H9 (cell line): ENCODE measurements around the gene PLA2G5. TPM values are rescaled to one million over a fixed set of nuclear protein-coding genes. Genes with fewer than 3 reads are reported as not detected.

ENCODE experiments used
- DNase-seq: peaks from one replicate; pipeline ENCODE4 v3.0.0-alpha.2; 2017
- H2AFZ ChIP-seq: one replicate; pipeline ENCODE4 v1.6.1; 2013; ENCODE audit warnings: mild to moderate bottlenecking, low read length, control low read depth, moderate library complexity
- H2AK5ac ChIP-seq: 2 replicates; pipeline ENCODE4 v1.6.1; 2013; ENCODE audit warnings: low read length, control low read depth, mixed read lengths; ENCODE audit not compliant: insufficient read length
- H2BK120ac ChIP-seq: one replicate; pipeline ENCODE4 v1.6.1; 2013; ENCODE audit warnings: low read depth, mild to moderate bottlenecking, low read length, control low read depth, inconsistent platforms; ENCODE audit not compliant: poor library complexity, severe bottlenecking
- H2BK12ac ChIP-seq: 2 replicates; pipeline ENCODE4 v1.6.1; 2013; ENCODE audit warnings: low read length, control low read depth, mixed read lengths, low read depth; ENCODE audit not compliant: insufficient read length
- H2BK15ac ChIP-seq: 2 replicates; pipeline ENCODE4 v1.6.1; 2013; ENCODE audit warnings: low read depth, low read length, control low read depth
- H2BK20ac ChIP-seq: one replicate; pipeline ENCODE4 v1.6.1; 2013; ENCODE audit warnings: low read depth, mild to moderate bottlenecking, low read length, control low read depth, inconsistent platforms; ENCODE audit not compliant: poor library complexity, severe bottlenecking
- H2BK5ac ChIP-seq: 2 replicates; pipeline ENCODE4 v1.6.1; 2013; ENCODE audit warnings: low read length, control low read depth, mixed read lengths; ENCODE audit not compliant: insufficient read length
- H3K14ac ChIP-seq: 2 replicates; pipeline ENCODE4 v1.6.1; 2013; ENCODE audit warnings: low read length, control low read depth; ENCODE audit not compliant: insufficient read depth
- H3K18ac ChIP-seq: 2 replicates; pipeline ENCODE4 v1.6.1; 2013; ENCODE audit warnings: low read depth, mild to moderate bottlenecking, mixed read lengths, low read length, control low read depth; ENCODE audit not compliant: insufficient read length
- H3K23ac ChIP-seq: 2 replicates; pipeline ENCODE4 v1.6.1; 2013; ENCODE audit warnings: low read length, control low read depth, mixed read lengths, low read depth; ENCODE audit not compliant: insufficient read length
- H3K23me2 ChIP-seq: 2 replicates; pipeline ENCODE4 v1.6.1; 2013; ENCODE audit warnings: low read depth, mild to moderate bottlenecking, mixed read lengths, low read length, control low read depth; ENCODE audit not compliant: insufficient read length, poor library complexity, severe bottlenecking
- H3K27ac ChIP-seq: 2 replicates; pipeline ENCODE4 v1.5.1; 2013; ENCODE audit warnings: low read length, control low read depth, mixed read lengths, low read depth; ENCODE audit not compliant: insufficient read length
- H3K27me3 ChIP-seq: 2 replicates; pipeline ENCODE4 v1.6.1; 2013; ENCODE audit warnings: low read length, control low read depth, inconsistent platforms; ENCODE audit not compliant: insufficient read depth
- H3K4ac ChIP-seq: 2 replicates; pipeline ENCODE4 v1.6.1; 2013; ENCODE audit warnings: low read depth, mild to moderate bottlenecking, control low read depth, inconsistent platforms, low read length, moderate library complexity
- H3K4me1 ChIP-seq: 2 replicates; pipeline ENCODE4 v1.6.1; 2013; ENCODE audit warnings: low read length, control low read depth, inconsistent platforms; ENCODE audit not compliant: insufficient read depth
- H3K4me2 ChIP-seq: 2 replicates; pipeline ENCODE4 v1.6.1; 2013; ENCODE audit warnings: low read length, control low read depth, mixed read lengths; ENCODE audit not compliant: insufficient read length, insufficient read depth
- H3K56ac ChIP-seq: 2 replicates; pipeline ENCODE4 v1.6.1; 2013; ENCODE audit warnings: low read depth, mild to moderate bottlenecking, mixed read lengths, low read length, control low read depth; ENCODE audit not compliant: insufficient read length
- H3K79me1 ChIP-seq: 2 replicates; pipeline ENCODE4 v1.6.1; 2013; ENCODE audit warnings: low read depth, mild to moderate bottlenecking, moderate library complexity, low read length, control low read depth, inconsistent platforms; ENCODE audit not compliant: insufficient read depth, poor library complexity, severe bottlenecking
- H3K79me2 ChIP-seq: 2 replicates; pipeline ENCODE4 v1.6.1; 2013; ENCODE audit warnings: low read length, control low read depth, inconsistent platforms; ENCODE audit not compliant: insufficient read depth
- H3K9ac ChIP-seq: 2 replicates; pipeline ENCODE4 v1.6.1; 2013; ENCODE audit warnings: low read length, control low read depth, mixed read lengths; ENCODE audit not compliant: insufficient read length; ENCODE audit errors: extremely low read depth
- H3K9me3 ChIP-seq: one replicate; pipeline ENCODE4 v1.6.1; 2013; ENCODE audit warnings: low read depth, low read length, inconsistent platforms; ENCODE audit not compliant: control insufficient read depth
- H3T11ph ChIP-seq: one replicate; pipeline ENCODE4 v1.6.1; 2013; ENCODE audit warnings: mild to moderate bottlenecking, low read length, control low read depth, inconsistent platforms
- H4K20me1 ChIP-seq: one replicate; pipeline ENCODE4 v1.6.1; 2013; ENCODE audit not compliant: control insufficient read depth, insufficient read length, insufficient read depth
- H4K5ac ChIP-seq: 2 replicates; pipeline ENCODE4 v1.6.1; 2013; ENCODE audit warnings: low read depth, mild to moderate bottlenecking, mixed read lengths, low read length, control low read depth; ENCODE audit not compliant: insufficient read length
- H4K8ac ChIP-seq: replicated peaks from 2 replicates; pipeline ENCODE4 v1.6.1; 2013; ENCODE audit warnings: low read length, control low read depth, mixed read lengths, low read depth; ENCODE audit not compliant: insufficient read length
- H4K91ac ChIP-seq: 2 replicates; pipeline ENCODE4 v1.6.1; 2013; ENCODE audit warnings: low read depth, mild to moderate bottlenecking, moderate library complexity, mixed read lengths, low read length, control low read depth; ENCODE audit not compliant: insufficient read length
- H3K27ac Mint-ChIP-seq, 3 experiments: 2 replicates in 2 of 3; 3 replicates in 1 of 3; pipeline ENCODE4 v1.8.0; 2020 to 2021; ENCODE audit warnings: mixed read lengths in 3 of 3, mild to moderate bottlenecking in 1 of 3, moderate library complexity in 1 of 3
- H3K27me3 Mint-ChIP-seq: 2 replicates; pipeline ENCODE4 v1.8.0; 2021; ENCODE audit warnings: low read depth, mild to moderate bottlenecking, moderate library complexity, mixed read lengths
- H3K36me3 Mint-ChIP-seq, 3 experiments: 2 replicates in 2 of 3; 3 replicates in 1 of 3; pipeline ENCODE4 v1.8.0; 2020 to 2021; ENCODE audit warnings: low read depth in 3 of 3, mixed read lengths in 3 of 3; ENCODE audit not compliant: insufficient read depth in 1 of 3
- H3K4me1 Mint-ChIP-seq, 2 experiments: 2 replicates each; pipeline ENCODE4 v1.8.0; 2020; ENCODE audit warnings: mixed read lengths in 2 of 2
- H3K4me3 Mint-ChIP-seq, 2 experiments: 2 replicates in 1 of 2; 3 replicates in 1 of 2; pipeline ENCODE4 v1.8.0; 2020 to 2021; ENCODE audit warnings: mild to moderate bottlenecking in 2 of 2, mixed read lengths in 2 of 2, moderate library complexity in 1 of 2
- H3K9me3 Mint-ChIP-seq, 2 experiments: 2 replicates in 1 of 2; 3 replicates in 1 of 2; pipeline ENCODE4 v1.8.0; 2020; ENCODE audit warnings: mild to moderate bottlenecking in 2 of 2, mixed read lengths in 2 of 2, moderate library complexity in 1 of 2
- total RNA-seq: library from RNA; stranded (reverse); gene quantifications from 2 replicates; pipeline ENCODE4 v1.2.1, GENCODE V29; 2021
- TF ChIP-seq, protein P1 (sequence below): fragments of 200-600 bp; sonication (generic); conservative IDR thresholded peaks from 3 replicates; pipeline ENCODE4 v1.8.0; 2021; ENCODE audit warnings: antibody characterized with exemption, mild to moderate bottlenecking

The PLA2G5 gene
- total RNA-seq, 1 experiment from 2014 or later: not detected

DNA sequence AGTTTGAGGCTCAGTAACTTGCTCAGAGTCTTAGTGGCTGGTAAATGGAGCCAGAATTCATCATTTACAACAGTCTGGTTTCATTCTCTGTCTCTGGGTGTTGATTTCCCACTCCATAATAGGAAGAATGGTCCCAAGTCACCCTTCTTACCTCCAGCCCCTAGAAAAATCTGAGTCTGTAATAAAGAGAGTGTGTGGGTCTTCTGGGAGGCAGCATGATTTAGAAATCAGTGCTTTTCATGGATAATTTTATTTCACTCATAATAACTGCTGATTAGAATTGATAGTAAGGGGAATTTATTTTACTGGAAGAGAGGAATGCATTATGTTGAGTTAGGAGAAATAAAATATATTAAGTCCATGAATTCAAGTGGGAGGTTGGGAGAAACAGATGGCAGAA, 47.2 kb downstream of the PLA2G5 start:
- Histone ChIP-seq H4K5ac (no peak overlapping the region), H3K27ac (no peak overlapping the region), H4K20me1 (no peaks in the 10 kb centered on the region), H3T11ph (no peak overlapping the region), H2AFZ (no peak overlapping the region), H2AK5ac (no peak overlapping the region), H2BK5ac (no peak overlapping the region), H2BK120ac (no peak overlapping the region), H2BK12ac (no peak overlapping the region), H4K91ac (no peak overlapping the region), H3K23me2 (peaks cover 4% of the 10 kb centered on the region), H2BK20ac (no peak overlapping the region), H3K23ac (no peak overlapping the region), H3K4me2 (no peak overlapping the region), H3K18ac (no peak overlapping the region), H2BK15ac (no peak overlapping the region), H3K56ac (no peak overlapping the region), H3K14ac (no peak overlapping the region), H4K8ac (no peak overlapping the region), H3K4me1 (no peaks in the 10 kb centered on the region), H3K9me3 (no peaks in the 10 kb centered on the region), H3K79me1 (no peaks in the 10 kb centered on the region), H3K27me3 (no peaks in the 10 kb centered on the region; the same call in 1 of the 2 replicates), H3K9ac (no peak overlapping the region), H3K79me2 (no peaks in the 10 kb centered on the region), H3K4ac (no peak overlapping the region)
- peaks cover 6 to 16% of the 10 kb centered on the region in 2 experiments for H3K4me1 Mint-ChIP-seq
- H3K27ac Mint-ChIP-seq: no peak overlapping the region; a peak in 1 of 7 replicates
- no peak for DNase-seq
- no peak overlapping the region for H3K4me3 Mint-ChIP-seq
- H3K9me3 Mint-ChIP-seq: 0 out of 5 replicates have a peak, but pooled peaks cover 0 to 3% of the 10 kb centered on the region in 2 experiments
- peaks cover 19% of the 10 kb centered on the region for H3K27me3 Mint-ChIP-seq
- TF ChIP-seq, protein P1, sequence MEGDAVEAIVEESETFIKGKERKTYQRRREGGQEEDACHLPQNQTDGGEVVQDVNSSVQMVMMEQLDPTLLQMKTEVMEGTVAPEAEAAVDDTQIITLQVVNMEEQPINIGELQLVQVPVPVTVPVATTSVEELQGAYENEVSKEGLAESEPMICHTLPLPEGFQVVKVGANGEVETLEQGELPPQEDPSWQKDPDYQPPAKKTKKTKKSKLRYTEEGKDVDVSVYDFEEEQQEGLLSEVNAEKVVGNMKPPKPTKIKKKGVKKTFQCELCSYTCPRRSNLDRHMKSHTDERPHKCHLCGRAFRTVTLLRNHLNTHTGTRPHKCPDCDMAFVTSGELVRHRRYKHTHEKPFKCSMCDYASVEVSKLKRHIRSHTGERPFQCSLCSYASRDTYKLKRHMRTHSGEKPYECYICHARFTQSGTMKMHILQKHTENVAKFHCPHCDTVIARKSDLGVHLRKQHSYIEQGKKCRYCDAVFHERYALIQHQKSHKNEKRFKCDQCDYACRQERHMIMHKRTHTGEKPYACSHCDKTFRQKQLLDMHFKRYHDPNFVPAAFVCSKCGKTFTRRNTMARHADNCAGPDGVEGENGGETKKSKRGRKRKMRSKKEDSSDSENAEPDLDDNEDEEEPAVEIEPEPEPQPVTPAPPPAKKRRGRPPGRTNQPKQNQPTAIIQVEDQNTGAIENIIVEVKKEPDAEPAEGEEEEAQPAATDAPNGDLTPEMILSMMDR: no peak
- H3K36me3 Mint-ChIP-seq: no peaks in the 10 kb centered on the region
